ENCODE measurements around the gene DUSP16. TPM values are rescaled to one million over a fixed set of nuclear protein-coding genes. Genes with fewer than 3 reads are reported as not detected.
A peak's percentile ranks its signal among the peaks of the same experiment; 100 is the strongest.

Gene DUSP16
- total RNA-seq, 5 donors from 2014 or later (not counting 1 experiment from before 2014, with no cell fraction given): 44.6 to 72.3 (median 61.0) TPM

DNA sequence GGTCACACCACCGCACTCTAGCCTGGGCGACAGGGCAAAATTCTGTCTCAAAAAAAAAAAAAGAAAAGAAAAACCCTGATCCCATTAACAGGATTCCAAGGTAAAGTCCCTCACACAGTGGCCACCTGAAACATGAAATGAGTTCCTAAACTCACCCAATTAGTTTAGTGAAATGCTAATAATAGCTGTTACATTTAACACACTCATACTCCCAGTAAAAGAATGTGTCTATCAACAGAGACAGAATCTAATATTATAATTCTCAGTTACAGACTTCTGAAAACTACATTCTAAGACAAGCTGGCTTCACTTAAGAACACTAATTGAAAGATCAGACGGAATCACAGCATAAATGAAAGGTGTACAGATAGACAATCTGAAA lies 44.2 kb downstream of the DUSP16 start:
- no peak for DNase-seq
- no peaks in the 10 kb centered on the region for H3K27me3 ChIP-seq (replicated peaks in 1 of 2; ENCODE audit: control insufficient read depth in 2 of 2, extremely low read depth in 1 of 2, insufficient read depth in 2 of 2, low read length in 1 of 2)
- no peak for ATAC-seq (replicated peaks in 1 of 4)
- Mint-ChIP-seq H3K27me3 (no peaks in the 10 kb centered on the region), H3K4me3 (no peak overlapping the region), H3K4me1 (peaks cover 20 to 55% (median 49%) of the 10 kb centered on the region in 3 donors), H3K9me3 (no peaks in the 10 kb centered on the region), H3K36me3 (peaks cover 67% of the 10 kb centered on the region), H3K27ac (no peak overlapping the region)
- no peak overlapping the region for H3K4me3 ChIP-seq (ENCODE audit: control insufficient read depth in 1 of 2, extremely low read depth in 1 of 2, low read length in 1 of 2)
- H3K36me3 ChIP-seq (ENCODE audit: control insufficient read depth in 2 of 2, extremely low read depth in 1 of 2, insufficient read depth in 1 of 2, low read length in 1 of 2): peaks cover 0 to 30% of the 10 kb centered on the region in 2 donors
- peaks cover 0 to under 1% of the 10 kb centered on the region in 2 experiments for H3K4me1 ChIP-seq (ENCODE audit: control insufficient read depth in 1 of 2, extremely low read depth in 1 of 2, insufficient read depth in 2 of 2, low read length in 2 of 2)
- H3K9me3 ChIP-seq: no peaks in the 10 kb centered on the region
- WGBS (ENCODE audit: insufficient coverage): 92% methylated on average over 2 of the region's 3 CpGs
- ChIA-PET CTCF (no interaction called here), POLR2A (interaction anchor here in 1 of 2 donors (0.5 to 0.7 kb wide), 2 partner anchors 9 to 41 kb away, joined by 3 read pairs; no protein-coding TSS in a partner anchor)
- no peak overlapping the region for H3K27ac ChIP-seq (ENCODE audit: low read length)

DNA sequence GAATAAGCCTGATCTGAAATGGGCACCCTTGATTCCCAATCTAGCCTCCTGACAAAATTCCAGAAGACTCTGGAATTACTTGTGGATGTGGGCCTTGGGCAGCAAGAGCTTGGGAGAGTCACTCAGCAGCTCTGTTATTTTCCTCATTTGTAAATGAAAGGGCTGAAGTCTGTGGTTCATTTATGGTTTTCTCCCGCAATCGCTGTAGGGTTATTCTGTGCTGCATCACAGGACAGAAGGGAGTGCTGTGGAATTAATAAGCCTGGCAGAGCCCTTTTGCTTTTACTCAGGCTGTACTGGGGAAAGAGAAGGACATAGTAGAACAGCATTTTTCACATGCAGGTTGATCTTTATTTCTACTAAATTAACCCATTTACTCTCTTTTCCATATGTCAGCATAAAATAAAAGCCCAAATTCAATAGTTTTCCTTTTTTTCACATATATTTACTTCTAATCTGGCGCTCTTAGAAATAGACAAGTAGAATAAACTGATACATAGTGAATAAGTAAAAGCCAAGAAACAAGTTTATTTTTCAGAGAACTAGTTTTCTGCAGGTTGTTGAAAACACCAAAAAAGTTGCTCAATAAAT lies 49.2 kb downstream of the DUSP16 start:
- ChIA-PET POLR2A (interaction anchor here (0.6 to 0.7 kb wide), 2 partner anchors 34 to 89 kb away, joined by 4 to 5 read pairs; no protein-coding TSS in a partner anchor), CTCF (interaction anchor here in 1 of 2 donors (0.7 kb wide), 1 partner anchor 129 kb away, joined by 3 read pairs; no protein-coding TSS in a partner anchor)
- Mint-ChIP-seq H3K9me3 (no peaks in the 10 kb centered on the region), H3K4me1 (peaks cover 9 to 36% (median 17%) of the 10 kb centered on the region in 3 donors), H3K27me3 (no peaks in the 10 kb centered on the region), H3K27ac (no peak overlapping the region), H3K36me3 (peaks cover 53% of the 10 kb centered on the region), H3K4me3 (no peak overlapping the region)
- Histone ChIP-seq H3K27me3 (replicated peaks in 1 of 2; ENCODE audit: control insufficient read depth in 2 of 2, extremely low read depth in 1 of 2, insufficient read depth in 2 of 2, low read length in 1 of 2) (no peaks in the 10 kb centered on the region), H3K4me1 (ENCODE audit: control insufficient read depth in 1 of 2, extremely low read depth in 1 of 2, insufficient read depth in 2 of 2, low read length in 2 of 2) (peaks cover 0 to 2% of the 10 kb centered on the region in 2 experiments), H3K36me3 (ENCODE audit: control insufficient read depth in 2 of 2, extremely low read depth in 1 of 2, insufficient read depth in 1 of 2, low read length in 1 of 2) (peaks cover 0 to 17% of the 10 kb centered on the region in 2 donors), H3K4me3 (ENCODE audit: control insufficient read depth in 1 of 2, extremely low read depth in 1 of 2, low read length in 1 of 2) (no peak overlapping the region), H3K27ac (ENCODE audit: low read length) (no peak overlapping the region), H3K9me3 (no peaks in the 10 kb centered on the region)
- DNase-seq (no peak), ATAC-seq (replicated peaks in 1 of 4) (no peak)
- WGBS (ENCODE audit: insufficient coverage): no CpG with 5 or more reads among the region's 3 CpGs

DNA sequence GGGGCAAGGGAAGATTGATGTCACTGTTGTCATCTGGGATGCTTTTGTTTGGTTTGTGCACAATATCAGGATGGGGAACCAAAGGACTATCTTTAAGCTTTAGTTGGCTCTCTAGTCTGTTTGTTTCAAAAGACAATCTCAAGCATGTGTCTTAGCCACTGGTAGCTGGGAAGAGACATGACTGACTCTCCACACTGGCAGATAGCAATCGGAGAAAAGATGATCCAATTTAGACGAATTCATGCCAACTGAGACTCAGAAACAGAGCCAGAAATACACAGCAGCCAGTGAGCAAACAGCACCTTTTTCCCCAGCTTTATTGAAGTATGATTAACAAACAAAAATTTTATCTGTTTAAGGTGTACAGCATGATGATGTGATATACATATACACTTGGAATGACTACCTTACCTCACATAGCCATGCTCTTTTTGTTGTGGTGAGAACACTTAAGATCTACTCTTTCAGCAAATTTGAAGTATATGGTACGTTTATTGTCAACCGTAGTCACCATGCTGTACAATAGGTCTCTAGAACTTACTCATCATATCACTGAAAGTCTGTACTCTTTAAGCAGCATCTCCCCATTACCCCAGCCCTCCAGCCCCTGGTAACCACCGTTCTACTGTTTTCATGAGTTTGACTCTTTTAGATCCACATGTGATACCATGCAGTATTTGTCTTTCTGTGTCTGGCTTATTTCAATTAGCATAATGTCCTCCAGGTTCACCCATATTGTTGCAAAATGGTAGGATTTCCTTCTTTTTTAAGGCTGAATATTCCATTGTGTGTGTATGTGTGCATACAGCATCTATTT lies 50.6 kb downstream of the DUSP16 start:
- DNase-seq (no peak), ATAC-seq (replicated peaks in 1 of 4) (peak in 3 of 4 experiments; percentile 13 to 38 (median 35))
- H3K27me3 ChIP-seq (replicated peaks in 1 of 2; ENCODE audit: control insufficient read depth in 2 of 2, extremely low read depth in 1 of 2, insufficient read depth in 2 of 2, low read length in 1 of 2): no peaks in the 10 kb centered on the region
- Mint-ChIP-seq H3K27ac (no peak overlapping the region), H3K9me3 (no peaks in the 10 kb centered on the region), H3K4me3 (no peak overlapping the region), H3K27me3 (no peaks in the 10 kb centered on the region), H3K4me1 (peaks cover 10 to 39% (median 16%) of the 10 kb centered on the region in 3 donors), H3K36me3 (peaks cover 45% of the 10 kb centered on the region)
- no peak overlapping the region for H3K4me3 ChIP-seq (ENCODE audit: control insufficient read depth in 1 of 2, extremely low read depth in 1 of 2, low read length in 1 of 2)
- H3K4me1 ChIP-seq (ENCODE audit: control insufficient read depth in 1 of 2, extremely low read depth in 1 of 2, insufficient read depth in 2 of 2, low read length in 2 of 2): peaks cover 0 to 2% of the 10 kb centered on the region in 2 experiments
- H3K9me3 ChIP-seq: no peaks in the 10 kb centered on the region
- H3K27ac ChIP-seq (ENCODE audit: low read length): no peak overlapping the region
- WGBS (ENCODE audit: insufficient coverage): no CpG with 5 or more reads among the region's 5 CpGs
- CTCF ChIA-PET: no interaction called here
- H3K36me3 ChIP-seq (ENCODE audit: control insufficient read depth in 2 of 2, extremely low read depth in 1 of 2, insufficient read depth in 1 of 2, low read length in 1 of 2): peaks cover 0 to 6% of the 10 kb centered on the region in 2 donors
- POLR2A ChIA-PET: no interaction called here

DNA sequence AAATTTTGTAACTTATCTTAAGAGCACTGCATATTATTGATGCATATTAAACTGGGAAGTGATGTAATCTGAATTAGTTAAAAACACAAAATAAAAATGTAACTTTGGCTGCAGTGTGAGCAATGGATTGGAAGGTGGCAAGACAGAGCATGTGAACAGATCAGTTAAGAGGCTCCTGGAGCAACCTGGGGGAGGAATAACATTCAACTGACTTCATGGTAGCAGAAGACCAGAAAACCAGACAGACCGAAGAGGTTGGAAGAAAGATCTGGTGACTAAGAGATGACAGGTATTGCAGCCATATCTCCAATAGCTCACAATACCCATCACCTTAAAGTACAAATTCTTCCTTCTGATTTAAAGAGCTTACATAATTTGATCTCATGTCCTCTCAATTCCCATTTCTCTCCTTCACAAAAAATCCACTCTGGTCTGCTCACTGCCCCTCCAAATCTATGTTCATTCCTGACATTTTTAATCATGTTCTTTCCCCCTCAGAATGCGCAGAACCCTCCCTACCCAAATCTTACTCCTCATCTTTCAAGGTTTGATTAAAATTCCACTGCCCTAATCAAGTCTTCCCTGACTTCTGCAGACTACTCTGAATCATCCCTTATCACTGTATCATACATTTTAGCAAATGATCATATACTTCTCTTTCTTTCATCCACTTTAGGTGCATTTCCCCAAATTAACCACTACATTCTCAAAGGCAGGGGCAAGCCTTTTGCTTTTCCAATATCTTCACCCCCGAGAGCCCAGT lies 51.5 kb downstream of the DUSP16 start:
- peaks cover 0 to 2% of the 10 kb centered on the region in 2 experiments for H3K4me1 ChIP-seq (ENCODE audit: control insufficient read depth in 1 of 2, extremely low read depth in 1 of 2, insufficient read depth in 2 of 2, low read length in 2 of 2)
- CTCF ChIA-PET: interaction anchor here in 1 of 2 donors (0.5 kb wide), 1 partner anchor 154 kb away, joined by 4 read pairs; no protein-coding TSS in a partner anchor
- H3K9me3 Mint-ChIP-seq: no peaks in the 10 kb centered on the region
- H3K4me3 ChIP-seq (ENCODE audit: control insufficient read depth in 1 of 2, extremely low read depth in 1 of 2, low read length in 1 of 2): no peak overlapping the region
- no peak overlapping the region for H3K27ac Mint-ChIP-seq
- no peak overlapping the region for H3K27ac ChIP-seq (ENCODE audit: low read length)
- peaks cover 19 to 46% (median 24%) of the 10 kb centered on the region in 3 donors for H3K4me1 Mint-ChIP-seq
- H3K36me3 ChIP-seq (ENCODE audit: control insufficient read depth in 2 of 2, extremely low read depth in 1 of 2, insufficient read depth in 1 of 2, low read length in 1 of 2): peaks cover 0 to 2% of the 10 kb centered on the region in 2 donors
- POLR2A ChIA-PET: interaction anchor here in 1 of 2 donors (0.5 to 0.6 kb wide), 2 partner anchors 36 to 276 kb away, joined by 5 to 9 read pairs; no protein-coding TSS in a partner anchor
- peaks cover 42% of the 10 kb centered on the region for H3K36me3 Mint-ChIP-seq
- no peaks in the 10 kb centered on the region for H3K27me3 ChIP-seq (replicated peaks in 1 of 2; ENCODE audit: control insufficient read depth in 2 of 2, extremely low read depth in 1 of 2, insufficient read depth in 2 of 2, low read length in 1 of 2)
- ATAC-seq (replicated peaks in 1 of 4): no peak
- no peaks in the 10 kb centered on the region for H3K27me3 Mint-ChIP-seq
- H3K9me3 ChIP-seq: no peaks in the 10 kb centered on the region
- DNase-seq: no peak
- WGBS (ENCODE audit: insufficient coverage): 100% methylated on average over 1 of the region's 3 CpGs
- no peak overlapping the region for H3K4me3 Mint-ChIP-seq

DNA sequence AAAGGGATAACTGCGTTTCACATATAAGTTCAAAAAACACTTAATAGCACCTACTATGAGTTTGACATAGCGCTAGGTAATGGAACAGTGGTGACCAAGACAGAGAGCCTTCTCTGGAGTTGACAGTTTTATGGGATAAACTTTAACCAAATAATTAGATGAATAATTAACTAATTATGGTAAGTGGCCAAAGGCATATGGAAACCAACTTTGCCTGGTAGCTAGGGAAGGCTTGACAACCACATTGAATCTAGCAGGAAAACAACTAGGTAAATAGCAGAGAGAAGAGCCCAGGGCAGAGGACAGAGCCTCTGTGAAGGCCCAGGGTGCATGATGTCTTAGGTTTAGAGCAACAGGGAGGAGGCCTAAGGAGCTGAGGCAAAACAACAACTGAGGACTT lies 52.1 kb downstream of the DUSP16 start:
- H3K4me3 ChIP-seq (ENCODE audit: control insufficient read depth in 1 of 2, extremely low read depth in 1 of 2, low read length in 1 of 2): no peak overlapping the region
- no peaks in the 10 kb centered on the region for H3K9me3 ChIP-seq
- H3K4me1 ChIP-seq (ENCODE audit: control insufficient read depth in 1 of 2, extremely low read depth in 1 of 2, insufficient read depth in 2 of 2, low read length in 2 of 2): peaks cover 0 to 2% of the 10 kb centered on the region in 2 experiments
- peaks cover 26 to 52% (median 30%) of the 10 kb centered on the region in 3 donors for H3K4me1 Mint-ChIP-seq
- H3K27ac ChIP-seq (ENCODE audit: low read length): no peak overlapping the region
- ChIA-PET POLR2A (interaction anchor here in 1 of 2 donors (0.5 kb wide), 1 partner anchor 36 kb away, joined by 5 read pairs; no protein-coding TSS in a partner anchor), CTCF (interaction anchor here in 1 of 2 donors (0.5 kb wide), 1 partner anchor 155 kb away, joined by 4 read pairs; no protein-coding TSS in a partner anchor)
- H3K9me3 Mint-ChIP-seq: no peaks in the 10 kb centered on the region
- H3K27ac Mint-ChIP-seq: no peak overlapping the region
- no peak overlapping the region for H3K4me3 Mint-ChIP-seq
- peaks cover 45% of the 10 kb centered on the region for H3K36me3 Mint-ChIP-seq
- H3K27me3 Mint-ChIP-seq: no peaks in the 10 kb centered on the region
- ATAC-seq (replicated peaks in 1 of 4) (no peak), DNase-seq (no peak)
- WGBS (ENCODE audit: insufficient coverage): no CpG with 5 or more reads among the region's 2 CpGs
- no peaks in the 10 kb centered on the region for H3K36me3 ChIP-seq (ENCODE audit: control insufficient read depth in 2 of 2, extremely low read depth in 1 of 2, insufficient read depth in 1 of 2, low read length in 1 of 2)
- no peaks in the 10 kb centered on the region for H3K27me3 ChIP-seq (replicated peaks in 1 of 2; ENCODE audit: control insufficient read depth in 2 of 2, extremely low read depth in 1 of 2, insufficient read depth in 2 of 2, low read length in 1 of 2)

DNA sequence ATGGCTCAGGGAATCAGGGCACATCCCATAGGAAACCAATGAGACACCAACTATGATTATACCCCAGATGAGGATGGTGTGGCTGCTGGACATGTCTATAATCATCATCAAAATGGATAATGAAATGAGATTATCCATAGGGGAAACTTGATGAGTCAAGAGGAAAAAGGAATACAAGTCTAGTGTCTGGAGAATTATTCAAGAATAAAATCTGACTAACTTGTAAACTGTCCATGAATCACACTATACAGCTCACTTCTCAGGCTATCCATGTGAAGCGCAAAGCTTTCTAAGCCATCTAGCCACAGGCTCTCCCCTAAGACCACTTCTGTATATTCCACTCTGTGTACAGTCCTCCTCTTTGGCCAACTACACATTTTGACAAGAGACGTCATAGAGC lies 52.5 kb downstream of the DUSP16 start:
- no CpG with 5 or more reads among the region's 2 CpGs for WGBS (ENCODE audit: insufficient coverage)
- Histone ChIP-seq H3K27ac (ENCODE audit: low read length) (no peak overlapping the region), H3K36me3 (ENCODE audit: control insufficient read depth in 2 of 2, extremely low read depth in 1 of 2, insufficient read depth in 1 of 2, low read length in 1 of 2) (no peaks in the 10 kb centered on the region), H3K4me3 (ENCODE audit: control insufficient read depth in 1 of 2, extremely low read depth in 1 of 2, low read length in 1 of 2) (no peak overlapping the region), H3K9me3 (no peaks in the 10 kb centered on the region), H3K27me3 (replicated peaks in 1 of 2; ENCODE audit: control insufficient read depth in 2 of 2, extremely low read depth in 1 of 2, insufficient read depth in 2 of 2, low read length in 1 of 2) (no peaks in the 10 kb centered on the region), H3K4me1 (ENCODE audit: control insufficient read depth in 1 of 2, extremely low read depth in 1 of 2, insufficient read depth in 2 of 2, low read length in 2 of 2) (peaks cover 0 to 2% of the 10 kb centered on the region in 2 experiments)
- CTCF ChIA-PET: no interaction called here
- H3K9me3 Mint-ChIP-seq: no peaks in the 10 kb centered on the region
- ATAC-seq (replicated peaks in 1 of 4) (no peak), DNase-seq (no peak)
- peaks cover 30 to 56% (median 35%) of the 10 kb centered on the region in 3 donors for H3K4me1 Mint-ChIP-seq
- peaks cover 45% of the 10 kb centered on the region for H3K36me3 Mint-ChIP-seq
- no peaks in the 10 kb centered on the region for H3K27me3 Mint-ChIP-seq
- H3K27ac Mint-ChIP-seq: no peak overlapping the region
- POLR2A ChIA-PET: interaction anchor here in 1 of 2 donors (0.7 kb wide), 1 partner anchor 27 kb away, joined by 3 read pairs; no protein-coding TSS in a partner anchor
- H3K4me3 Mint-ChIP-seq: no peak overlapping the region
